HEK293 (cell line): ENCODE data around the gene HINT3.

Experiments
- SALL2 ChIP-seq: fragments of 450-650 bp; formaldehyde crosslinking; IDR thresholded peaks from 2 replicates; pipeline ENCODE4 v1.5.0; 2017; ENCODE audit warnings: missing biosample characterization, mild to moderate bottlenecking, missing genetic modification characterization, borderline replicate concordance
- ZNF785 ChIP-seq: fragments of 450-650 bp; formaldehyde crosslinking; IDR thresholded peaks from 2 replicates; pipeline ENCODE4 v1.5.1; 2016; ENCODE audit warnings: missing biosample characterization, missing genetic modification characterization

- no peak for TF ChIP-seq SALL2 (tag by site-specific recombination)
- TF ChIP-seq ZNF785 (tag by site-specific recombination): no peak
These were observed 25.1 kb downstream of the HINT3 start for GRCh38 chr6:125981571-125982185.
